ENCODE measurements around the gene VPS37B.

DNA sequence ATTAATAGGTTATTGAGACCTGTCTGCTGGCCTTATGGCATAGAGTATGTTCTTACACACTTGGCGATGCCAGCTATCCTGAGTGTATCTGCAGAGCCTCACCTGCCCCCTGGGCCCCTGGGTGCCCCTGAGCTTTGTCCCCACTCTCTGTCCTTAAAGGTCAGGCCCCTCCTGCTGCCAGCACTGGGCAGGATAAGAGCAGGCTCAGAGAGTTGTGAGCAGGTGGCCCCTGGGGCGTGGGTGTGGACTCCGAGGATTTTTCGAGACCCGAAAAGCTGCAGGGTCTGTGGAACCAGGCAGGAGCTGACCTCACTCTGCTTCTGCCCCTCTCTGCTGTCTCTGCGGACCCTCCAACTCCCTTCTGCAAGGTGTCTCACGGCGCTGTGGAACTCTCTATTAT, 52.5 kb downstream of the VPS37B start:
- TF ChIP-seq CTCF (IDR thresholded peaks at IDR 0.05) = no peak
- no peak for TF ChIP-seq POLR2AphosphoS5 (IDR thresholded peaks at IDR 0.05)
- no peak for TF ChIP-seq EP300 (IDR thresholded peaks at IDR 0.05)

Data from esophagus muscularis mucosa (tissue), 4 donors.